SJSA1 (cell line): ENCODE measurements around the gene WRAP73. TPM values are rescaled to one million over a fixed set of nuclear protein-coding genes. Genes with fewer than 3 reads are reported as not detected.
"Not testable (repeated sequence)": the region's sequence is repeated elsewhere in the genome, so short reads cannot be mapped to it uniquely, and the experiment has no call there.

Experiments
- DNase-seq, 2 experiments: peaks; one replicate each; pipeline ENCODE4 v3.0.0-alpha.2; 2015 to 2020; ENCODE audit warnings: low spot score in 2 of 2, low read depth in 1 of 2
- H3K27ac ChIP-seq: fragments of 250-450 bp; sonication (Bioruptor Pico); 2 replicates; pipeline ENCODE4 v1.5.1; 2020; ENCODE audit warnings: mild to moderate bottlenecking, moderate library complexity
- H3K27me3 ChIP-seq: fragments of 250-450 bp; sonication (Bioruptor Pico); replicated peaks from 2 replicates; pipeline ENCODE4 v1.5.1; 2020; ENCODE audit warnings: mild to moderate bottlenecking, moderate library complexity
- H3K36me3 ChIP-seq: fragments of 250-450 bp; sonication (Bioruptor Pico); 2 replicates; pipeline ENCODE4 v1.5.1; 2020; ENCODE audit warnings: mild to moderate bottlenecking
- H3K4me1 ChIP-seq: fragments of 250-450 bp; sonication (Bioruptor Pico); replicated peaks from 2 replicates; pipeline ENCODE4 v1.6.1; 2021; ENCODE audit warnings: mild to moderate bottlenecking
- H3K4me3 ChIP-seq: fragments of 250-450 bp; sonication (Bioruptor Pico); 2 replicates; pipeline ENCODE4 v1.5.1; 2020; ENCODE audit warnings: mild to moderate bottlenecking
- H3K9me3 ChIP-seq: fragments of 250-450 bp; sonication (Bioruptor Pico); replicated peaks from 2 replicates; pipeline ENCODE4 v1.5.1; 2020; ENCODE audit warnings: mild to moderate bottlenecking
- total RNA-seq: library from RNA; depleted of rRNA; stranded (reverse); fragments of >200 nt; shearing (Covaris generic); gene quantifications from 2 replicates; pipeline ENCODE4 v1.2.3, GENCODE V29; 2014

WRAP73 gene
- total RNA-seq, 1 experiment from 2014 or later = 23.7 TPM

- no peak for DNase-seq
Observed at GRCh38 chr1:3597599-3597964, 52.3 kb downstream of the WRAP73 start.

GRCh38 chr1:3596663-3597598, 53.0 kb downstream of the WRAP73 start:
- no peak for DNase-seq
- Histone ChIP-seq H3K27ac (no peak overlapping the region), H3K36me3 (no peaks in the 10 kb centered on the region), H3K9me3 (no peaks in the 10 kb centered on the region), H3K4me3 (no peak overlapping the region), H3K4me1 (no peaks in the 10 kb centered on the region), H3K27me3 (peaks cover 40% of the 10 kb centered on the region)

More at GRCh38 chr1:3597599-3597964, 52.3 kb downstream of the WRAP73 start:
- no peak overlapping the region for H3K27ac ChIP-seq
- H3K4me3 ChIP-seq = no peak overlapping the region
- no peaks in the 10 kb centered on the region for H3K36me3 ChIP-seq
- H3K4me1 ChIP-seq = no peaks in the 10 kb centered on the region
- no peaks in the 10 kb centered on the region for H3K9me3 ChIP-seq
- peaks cover 40% of the 10 kb centered on the region for H3K27me3 ChIP-seq

- DNase-seq = no peak
- H3K4me3 ChIP-seq = no peak overlapping the region
- no peak overlapping the region for H3K27ac ChIP-seq
- peaks cover 35% of the 10 kb centered on the region for H3K27me3 ChIP-seq
- H3K4me1 ChIP-seq = no peaks in the 10 kb centered on the region
- H3K9me3 ChIP-seq = no peaks in the 10 kb centered on the region
- H3K36me3 ChIP-seq = no peaks in the 10 kb centered on the region
Observed at GRCh38 chr1:3595949-3596348, 54.0 kb downstream of the WRAP73 start.

- no peaks in the 10 kb centered on the region for H3K9me3 ChIP-seq
- H3K27me3 ChIP-seq = peaks cover 29% of the 10 kb centered on the region
- no peaks in the 10 kb centered on the region for H3K36me3 ChIP-seq
- DNase-seq = no peak
- no peak overlapping the region for H3K4me3 ChIP-seq
- no peaks in the 10 kb centered on the region for H3K4me1 ChIP-seq
- H3K27ac ChIP-seq = no peak overlapping the region
Observed at GRCh38 chr1:3594706-3595377, 55.1 kb downstream of the WRAP73 start.

GRCh38 chr1:3593745-3594144, 56.2 kb downstream of the WRAP73 start:
- H3K4me3 ChIP-seq = no peak overlapping the region
- H3K4me1 ChIP-seq = no peaks in the 10 kb centered on the region
- no peak overlapping the region for H3K27ac ChIP-seq
- H3K27me3 ChIP-seq = peaks cover 18% of the 10 kb centered on the region
- no peaks in the 10 kb centered on the region for H3K36me3 ChIP-seq
- no peaks in the 10 kb centered on the region for H3K9me3 ChIP-seq
- DNase-seq = no peak

GRCh38 chr1:3593334-3593733, 56.6 kb downstream of the WRAP73 start:
- H3K27ac ChIP-seq = no peak overlapping the region

GRCh38 chr1:3590951-3591865, 58.7 kb downstream of the WRAP73 start:
- H3K27me3 ChIP-seq = peaks cover 6% of the 10 kb centered on the region; the same call in 1 of the 2 replicates

More at GRCh38 chr1:3593334-3593733, 56.6 kb downstream of the WRAP73 start:
- no peak for DNase-seq
- no peaks in the 10 kb centered on the region for H3K36me3 ChIP-seq
- H3K27me3 ChIP-seq = peaks cover 15% of the 10 kb centered on the region
- H3K4me1 ChIP-seq = no peaks in the 10 kb centered on the region
- no peaks in the 10 kb centered on the region for H3K9me3 ChIP-seq
- H3K4me3 ChIP-seq = no peak overlapping the region

GRCh38 chr1:3590139-3590763, 59.7 kb downstream of the WRAP73 start:
- H3K9me3 ChIP-seq = no peaks in the 10 kb centered on the region
- no peak overlapping the region for H3K4me3 ChIP-seq
- DNase-seq = no peak
- no peak overlapping the region for H3K27ac ChIP-seq
- no peaks in the 10 kb centered on the region for H3K4me1 ChIP-seq
- no peaks in the 10 kb centered on the region for H3K36me3 ChIP-seq
- peaks cover 4% of the 10 kb centered on the region; the same call in 1 of the 2 replicates for H3K27me3 ChIP-seq

More at GRCh38 chr1:3590951-3591865, 58.7 kb downstream of the WRAP73 start:
- no peaks in the 10 kb centered on the region for H3K4me1 ChIP-seq
- H3K27ac ChIP-seq = no peak overlapping the region
- no peak overlapping the region for H3K4me3 ChIP-seq
- H3K36me3 ChIP-seq = no peaks in the 10 kb centered on the region
- no peak for DNase-seq
- H3K9me3 ChIP-seq = no peaks in the 10 kb centered on the region

- no peaks in the 10 kb centered on the region for H3K36me3 ChIP-seq
- no peaks in the 10 kb centered on the region for H3K9me3 ChIP-seq
- no peak overlapping the region for H3K4me3 ChIP-seq
- H3K27me3 ChIP-seq = no peaks in the 10 kb centered on the region
- no peak for DNase-seq
- H3K27ac ChIP-seq = no peak overlapping the region
- no peaks in the 10 kb centered on the region for H3K4me1 ChIP-seq
Observed at GRCh38 chr1:3588395-3588794, 61.5 kb downstream of the WRAP73 start.

GRCh38 chr1:3586986-3587759, 62.7 kb downstream of the WRAP73 start:
- no peak overlapping the region for H3K4me3 ChIP-seq
- H3K4me1 ChIP-seq = no peaks in the 10 kb centered on the region
- no peaks in the 10 kb centered on the region; the same call in 1 of the 2 replicates for H3K27me3 ChIP-seq
- H3K27ac ChIP-seq = no peak overlapping the region
- H3K36me3 ChIP-seq = no peaks in the 10 kb centered on the region
- H3K9me3 ChIP-seq = no peaks in the 10 kb centered on the region
- no peak for DNase-seq

- Histone ChIP-seq H3K4me1 (no peaks in the 10 kb centered on the region), H3K9me3 (no peaks in the 10 kb centered on the region), H3K4me3 (no peak overlapping the region), H3K36me3 (no peaks in the 10 kb centered on the region), H3K27ac (no peak overlapping the region), H3K27me3 (peaks cover 4% of the 10 kb centered on the region; the same call in 1 of the 2 replicates)
- DNase-seq = no peak
Observed at GRCh38 chr1:3585940-3586568, 63.8 kb downstream of the WRAP73 start.

GRCh38 chr1:3585353-3585868, 64.5 kb downstream of the WRAP73 start:
- DNase-seq, H3K4me3 ChIP-seq, H3K27ac ChIP-seq, H3K9me3 ChIP-seq, H3K4me1 ChIP-seq, H3K27me3 ChIP-seq, H3K36me3 ChIP-seq: not testable (repeated sequence)
